Pericardium fibroblast (primary cell): ENCODE measurements around the gene RXFP4. TPM values are rescaled to one million over a fixed set of nuclear protein-coding genes. Genes with fewer than 3 reads are reported as not detected.

ENCODE experiments used
- total RNA-seq: library from RNA; depleted of rRNA; stranded (reverse); fragments of >200 nt; gene quantifications from 2 replicates; pipeline ENCODE4 v1.2.3, GENCODE V29; 2015

The RXFP4 gene, protein sequence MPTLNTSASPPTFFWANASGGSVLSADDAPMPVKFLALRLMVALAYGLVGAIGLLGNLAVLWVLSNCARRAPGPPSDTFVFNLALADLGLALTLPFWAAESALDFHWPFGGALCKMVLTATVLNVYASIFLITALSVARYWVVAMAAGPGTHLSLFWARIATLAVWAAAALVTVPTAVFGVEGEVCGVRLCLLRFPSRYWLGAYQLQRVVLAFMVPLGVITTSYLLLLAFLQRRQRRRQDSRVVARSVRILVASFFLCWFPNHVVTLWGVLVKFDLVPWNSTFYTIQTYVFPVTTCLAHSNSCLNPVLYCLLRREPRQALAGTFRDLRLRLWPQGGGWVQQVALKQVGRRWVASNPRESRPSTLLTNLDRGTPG
- total RNA-seq = not detected in 2 replicates

DNA sequence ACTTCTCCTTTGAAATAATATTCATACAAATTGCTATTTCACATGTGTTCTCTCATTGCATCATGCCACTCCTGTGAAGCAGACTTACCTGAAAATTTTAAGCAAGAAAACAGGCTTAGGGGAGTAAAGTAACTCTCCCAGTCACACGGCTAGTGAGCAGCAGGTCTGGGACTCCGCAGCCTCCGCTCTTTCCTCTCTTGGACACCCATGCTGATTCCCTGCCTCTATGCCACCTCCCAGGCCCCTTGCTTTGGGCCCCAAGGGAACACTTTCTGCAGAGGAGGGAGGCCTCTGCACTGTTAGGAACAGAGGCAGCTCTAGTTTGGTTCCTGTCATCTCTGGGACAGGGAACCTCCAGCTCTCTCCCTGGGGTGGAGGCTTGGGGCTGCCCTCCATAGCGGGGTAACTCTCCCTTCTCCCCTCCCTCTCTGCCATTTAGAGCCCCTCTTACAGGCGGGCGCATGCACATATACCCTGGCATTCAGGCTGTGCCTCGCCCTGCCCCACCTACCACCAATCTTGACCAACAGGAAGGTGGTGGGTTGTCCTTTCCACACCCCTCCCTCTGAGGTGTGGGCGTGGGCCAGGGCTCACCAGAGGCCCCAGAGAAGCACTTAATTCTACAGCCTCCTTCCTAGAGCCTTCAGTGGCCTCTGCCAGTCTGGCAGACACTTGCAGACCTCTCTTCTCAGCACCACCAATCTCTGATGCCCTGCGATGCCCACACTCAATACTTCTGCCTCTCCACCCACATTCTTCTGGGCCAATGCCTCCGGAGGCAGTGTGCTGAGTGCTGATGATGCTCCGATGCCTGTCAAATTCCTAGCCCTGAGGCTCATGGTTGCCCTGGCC lies at the start of gene RXFP4:
TSS of gene RXFP4 (plus strand) at position 646 of the 852 bp plus-strand sequence. CDS start at position 718, 72 bp downstream.

DNA sequence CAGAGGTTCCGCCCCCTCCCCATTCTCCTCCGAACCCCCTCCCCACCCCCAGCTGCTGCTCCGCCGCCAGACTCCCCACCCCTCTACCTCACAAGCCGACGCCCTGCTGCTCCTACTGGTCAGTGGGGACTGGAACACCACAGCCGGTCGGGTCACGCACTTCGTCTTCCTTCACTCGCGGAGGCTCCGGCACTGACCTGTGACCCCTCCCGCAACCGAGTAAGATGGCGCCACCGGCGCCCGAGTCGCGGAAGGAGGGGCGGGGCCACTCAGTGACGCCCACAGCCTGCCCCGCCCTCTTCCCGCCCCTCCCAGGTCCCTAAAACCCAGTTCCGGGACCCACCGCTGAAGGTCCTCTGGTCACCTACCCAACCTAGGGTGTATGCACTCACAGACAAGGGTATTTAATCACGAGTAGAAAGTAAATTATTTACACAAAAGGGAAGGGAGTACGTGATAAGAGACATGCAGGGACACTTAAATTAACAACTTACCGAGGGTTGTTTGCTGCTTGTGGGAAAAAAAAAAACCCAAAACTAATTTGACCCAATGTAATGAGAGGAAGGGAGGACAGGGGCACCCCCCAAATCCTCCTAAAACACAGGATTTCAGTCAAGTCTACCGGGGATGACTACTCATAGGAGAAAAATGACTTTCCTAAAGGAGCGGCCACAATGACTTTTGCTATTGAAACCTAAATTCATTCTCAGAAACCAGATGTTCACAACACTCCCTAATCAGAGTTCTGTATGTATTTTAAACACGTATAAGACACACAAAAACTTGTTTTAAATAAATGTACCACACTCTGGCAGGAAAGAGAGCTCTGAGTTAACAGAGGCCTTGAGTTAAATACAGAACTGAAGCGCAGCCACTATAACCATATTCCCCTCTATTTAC lies 30.0 kb upstream of the RXFP4 start, which contains the start of gene RIT1:
TSS of gene RIT1 (minus strand) at position 194 of the 900 bp plus-strand sequence. CDS start 588 bp downstream, outside the sequence.

DNA sequence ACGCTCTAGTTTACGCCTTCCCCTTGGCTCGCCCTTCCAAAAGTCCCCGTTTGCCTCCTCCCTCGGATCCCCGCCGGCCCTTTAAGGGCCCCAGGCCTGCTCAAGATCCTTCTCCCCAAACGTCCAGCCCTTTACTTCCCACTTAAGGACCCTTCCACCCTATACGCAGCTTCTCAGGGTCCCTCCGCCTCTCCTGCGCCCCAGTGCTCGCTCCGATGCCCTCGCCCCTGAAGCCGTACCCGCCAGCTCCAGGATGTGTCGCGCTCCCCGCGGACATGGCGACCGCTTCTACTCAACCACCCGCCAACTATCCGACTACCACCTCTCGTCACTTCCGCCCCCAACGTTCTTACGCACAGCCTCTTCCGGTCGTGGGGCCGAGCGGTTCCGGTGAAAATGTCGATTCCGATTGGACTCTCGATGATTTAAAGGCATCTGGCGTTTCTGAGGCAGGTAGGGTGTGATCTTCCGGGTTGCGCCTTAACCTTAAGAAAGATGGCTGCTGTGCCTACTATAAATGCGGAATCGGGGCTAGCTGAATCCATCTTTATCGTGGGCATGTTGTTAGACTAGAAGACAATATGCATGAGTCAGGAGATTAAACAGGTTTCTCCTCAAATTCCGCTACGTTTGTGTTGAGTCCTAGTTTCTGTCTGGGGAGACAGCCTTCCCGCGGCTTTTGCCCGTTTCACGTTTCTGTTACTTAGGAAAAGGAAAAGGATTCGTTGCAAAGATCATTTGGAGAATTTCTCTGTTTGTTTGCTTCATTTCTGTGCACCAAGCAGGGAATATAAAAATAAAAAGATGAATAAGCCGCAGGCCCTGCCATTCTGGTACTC lies 7.1 kb upstream of the RXFP4 start, which contains the start of gene KHDC4:
TSS of gene KHDC4 (minus strand) at position 317 of the 839 bp plus-strand sequence. CDS start at position 277, 40 bp downstream.

DNA sequence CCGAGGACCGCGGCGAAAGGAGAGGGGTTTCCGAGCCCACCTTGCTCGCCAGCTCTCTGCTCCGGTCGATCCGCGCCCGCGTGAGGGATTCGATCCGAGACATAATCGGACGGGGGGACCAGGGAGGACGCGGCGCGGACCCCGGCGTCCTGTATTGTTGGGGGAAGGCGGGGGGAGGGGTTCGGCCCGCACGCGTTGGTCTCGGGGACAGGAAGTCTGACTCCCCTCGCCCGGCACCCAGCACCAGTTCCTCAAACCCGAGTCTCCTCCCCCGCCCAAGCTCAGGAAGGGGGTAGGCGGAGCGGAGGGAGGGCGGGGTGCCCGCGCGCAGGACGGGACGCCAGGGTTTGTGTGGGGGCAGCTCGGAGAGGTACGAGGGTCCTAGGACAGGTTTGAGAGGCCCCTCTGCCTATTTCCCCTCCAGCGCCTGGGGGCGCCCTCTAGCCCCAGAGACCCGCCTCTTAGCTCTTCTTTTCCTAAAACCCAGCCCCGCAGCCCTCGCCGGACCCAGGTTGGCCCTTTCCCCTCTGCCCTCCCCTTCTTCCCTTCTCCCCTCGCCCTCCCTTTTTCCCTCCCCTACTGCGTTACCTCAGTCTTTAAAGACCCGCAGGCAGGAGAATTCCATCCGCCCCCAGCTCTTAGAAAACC lies 37.0 kb downstream of the RXFP4 start, which contains the start of gene ARHGEF2:
TSS of gene ARHGEF2 (minus strand) at position 223 of the 648 bp plus-strand sequence. CDS start at position 103, 120 bp downstream.

Other genes starting within 250 kb of the RXFP4 start
- gene GON4L, start 84.4 kb upstream of the RXFP4 start, total RNA-seq = 11.3 and 26.7 TPM in 2 replicates
- 6.5 and 6.8 TPM in 2 replicates for gene SYT11, start 82.1 kb upstream of the RXFP4 start, total RNA-seq
- 15.4 and 38.9 TPM in 2 replicates for gene RIT1, start 30.3 kb upstream of the RXFP4 start, total RNA-seq
- 14.4 and 20.4 TPM in 2 replicates for gene KHDC4, start 7.2 kb upstream of the RXFP4 start, total RNA-seq
- gene ARHGEF2, start 36.9 kb downstream of the RXFP4 start, total RNA-seq = 107 and 150 TPM in 2 replicates
- gene SSR2, start 79.3 kb downstream of the RXFP4 start, total RNA-seq = 489 and 630 TPM in 2 replicates
- 9.8 and 12.6 TPM in 2 replicates for gene UBQLN4, start 112.2 kb downstream of the RXFP4 start, total RNA-seq
- 87.3 and 97.6 TPM in 2 replicates for gene LAMTOR2, start 113.1 kb downstream of the RXFP4 start, total RNA-seq
- gene RAB25, start 119.5 kb downstream of the RXFP4 start, total RNA-seq = not detected in 2 replicates
- gene MEX3A, start 140.8 kb downstream of the RXFP4 start, total RNA-seq = 1.1 and 5.0 TPM in 2 replicates
- 508 and 655 TPM in 2 replicates for gene LMNA, start 173.1 kb downstream of the RXFP4 start, total RNA-seq
- gene SEMA4A, start 211.9 kb downstream of the RXFP4 start, total RNA-seq = 0.47 and 1.6 TPM in 2 replicates